IMR-90 (cell line): Measurements from ENCODE around the gene LYPD6.

Experiments used
- BHLHE40 ChIP-seq: fragments of 150-350 bp; IDR thresholded peaks from 2 replicates; pipeline ENCODE4 v1.6.1; 2016; ENCODE audit warnings: mild to moderate bottlenecking, low read depth, low read length
- CEBPB ChIP-seq: IDR thresholded peaks from 2 replicates; pipeline ENCODE4 v1.6.1; 2012; ENCODE audit warnings: low read depth, low read length, improper control_type of control experiment
- CHD1 ChIP-seq: IDR thresholded peaks from 2 replicates; pipeline ENCODE4 v1.6.1; 2012; ENCODE audit warnings: low read depth, low read length, improper control_type of control experiment
- FOS ChIP-seq: fragments of 150-350 bp; IDR thresholded peaks from 2 replicates; pipeline ENCODE4 v1.6.1; 2016; ENCODE audit warnings: low read depth, low read length
- MAZ ChIP-seq: IDR thresholded peaks from 2 replicates; pipeline ENCODE4 v1.6.1; 2012; ENCODE audit warnings: low read depth, mild to moderate bottlenecking, low read length, improper control_type of control experiment, moderate library complexity, borderline replicate concordance
- MXI1 ChIP-seq: IDR thresholded peaks from 2 replicates; pipeline ENCODE4 v1.6.1; 2012; ENCODE audit warnings: low read depth, mild to moderate bottlenecking, low read length, moderate library complexity, borderline replicate concordance
- POLR2A ChIP-seq: IDR thresholded peaks from 2 replicates; pipeline ENCODE4 v1.6.1; 2012; ENCODE audit warnings: mild to moderate bottlenecking, low read depth, low read length
- RAD21 ChIP-seq: IDR thresholded peaks from 2 replicates; pipeline ENCODE4 v1.6.1; 2012; ENCODE audit warnings: low read length, improper control_type of control experiment
- RCOR1 ChIP-seq: IDR thresholded peaks from 2 replicates; pipeline ENCODE4 v1.6.1; 2012; ENCODE audit warnings: mild to moderate bottlenecking, low read length, improper control_type of control experiment; ENCODE audit not compliant: insufficient replicate concordance
- SMC3 ChIP-seq: fragments of 150-350 bp; IDR thresholded peaks from 2 replicates; pipeline ENCODE4 v1.6.1; 2016; ENCODE audit warnings: low read depth, mild to moderate bottlenecking, antibody characterized with exemption, low read length, moderate library complexity
- TF ChIP-seq, protein P1 (sequence below): conservative IDR thresholded peaks from 2 replicates; pipeline ENCODE4 v1.5.1; 2012; ENCODE audit warnings: mild to moderate bottlenecking, low read depth, low read length, improper control_type of control experiment
- TF ChIP-seq, protein P2 (sequence below): fragments of 150-350 bp; IDR thresholded peaks from 2 replicates; pipeline ENCODE4 v1.6.1; 2017; ENCODE audit warnings: mild to moderate bottlenecking, antibody characterized with exemption, low read length, low read depth

DNA sequence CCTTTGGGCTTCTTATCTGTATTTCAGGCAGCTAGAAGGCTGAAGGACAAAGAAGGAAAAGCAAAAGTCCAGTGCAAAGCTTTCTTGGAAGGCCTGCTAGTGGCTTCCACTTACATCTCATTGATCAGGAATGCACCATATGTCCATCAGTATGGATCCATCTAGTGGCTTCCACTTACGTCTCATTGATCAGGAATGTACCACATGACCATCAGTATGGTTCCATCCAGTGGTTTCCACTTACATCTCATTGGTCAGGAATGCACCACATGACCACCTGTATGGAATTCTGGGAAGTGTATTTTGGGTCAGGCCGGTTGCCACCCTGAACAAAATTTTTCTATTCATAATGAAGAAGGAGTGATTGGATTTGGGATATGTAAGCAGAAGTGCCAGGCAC, 70.6 kb downstream of the LYPD6 start:
- TF ChIP-seq, protein P1, sequence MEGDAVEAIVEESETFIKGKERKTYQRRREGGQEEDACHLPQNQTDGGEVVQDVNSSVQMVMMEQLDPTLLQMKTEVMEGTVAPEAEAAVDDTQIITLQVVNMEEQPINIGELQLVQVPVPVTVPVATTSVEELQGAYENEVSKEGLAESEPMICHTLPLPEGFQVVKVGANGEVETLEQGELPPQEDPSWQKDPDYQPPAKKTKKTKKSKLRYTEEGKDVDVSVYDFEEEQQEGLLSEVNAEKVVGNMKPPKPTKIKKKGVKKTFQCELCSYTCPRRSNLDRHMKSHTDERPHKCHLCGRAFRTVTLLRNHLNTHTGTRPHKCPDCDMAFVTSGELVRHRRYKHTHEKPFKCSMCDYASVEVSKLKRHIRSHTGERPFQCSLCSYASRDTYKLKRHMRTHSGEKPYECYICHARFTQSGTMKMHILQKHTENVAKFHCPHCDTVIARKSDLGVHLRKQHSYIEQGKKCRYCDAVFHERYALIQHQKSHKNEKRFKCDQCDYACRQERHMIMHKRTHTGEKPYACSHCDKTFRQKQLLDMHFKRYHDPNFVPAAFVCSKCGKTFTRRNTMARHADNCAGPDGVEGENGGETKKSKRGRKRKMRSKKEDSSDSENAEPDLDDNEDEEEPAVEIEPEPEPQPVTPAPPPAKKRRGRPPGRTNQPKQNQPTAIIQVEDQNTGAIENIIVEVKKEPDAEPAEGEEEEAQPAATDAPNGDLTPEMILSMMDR: no peak
- TF ChIP-seq, protein P2, sequence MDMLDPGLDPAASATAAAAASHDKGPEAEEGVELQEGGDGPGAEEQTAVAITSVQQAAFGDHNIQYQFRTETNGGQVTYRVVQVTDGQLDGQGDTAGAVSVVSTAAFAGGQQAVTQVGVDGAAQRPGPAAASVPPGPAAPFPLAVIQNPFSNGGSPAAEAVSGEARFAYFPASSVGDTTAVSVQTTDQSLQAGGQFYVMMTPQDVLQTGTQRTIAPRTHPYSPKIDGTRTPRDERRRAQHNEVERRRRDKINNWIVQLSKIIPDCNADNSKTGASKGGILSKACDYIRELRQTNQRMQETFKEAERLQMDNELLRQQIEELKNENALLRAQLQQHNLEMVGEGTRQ: peak; percentile 82
- TF ChIP-seq FOS (no peak), SMC3 (no peak), POLR2A (no peak), RAD21 (no peak), CEBPB (no peak), BHLHE40 (no peak), RCOR1 (no peak), CHD1 (no peak), MXI1 (no peak), MAZ (no peak)
